Measurements from ENCODE around the gene CDK5RAP3.
"Not testable (repeated sequence)": the region's sequence is repeated elsewhere in the genome, so short reads cannot be mapped to it uniquely, and the experiment has no call there.

The CDK5RAP3 gene

DNA sequence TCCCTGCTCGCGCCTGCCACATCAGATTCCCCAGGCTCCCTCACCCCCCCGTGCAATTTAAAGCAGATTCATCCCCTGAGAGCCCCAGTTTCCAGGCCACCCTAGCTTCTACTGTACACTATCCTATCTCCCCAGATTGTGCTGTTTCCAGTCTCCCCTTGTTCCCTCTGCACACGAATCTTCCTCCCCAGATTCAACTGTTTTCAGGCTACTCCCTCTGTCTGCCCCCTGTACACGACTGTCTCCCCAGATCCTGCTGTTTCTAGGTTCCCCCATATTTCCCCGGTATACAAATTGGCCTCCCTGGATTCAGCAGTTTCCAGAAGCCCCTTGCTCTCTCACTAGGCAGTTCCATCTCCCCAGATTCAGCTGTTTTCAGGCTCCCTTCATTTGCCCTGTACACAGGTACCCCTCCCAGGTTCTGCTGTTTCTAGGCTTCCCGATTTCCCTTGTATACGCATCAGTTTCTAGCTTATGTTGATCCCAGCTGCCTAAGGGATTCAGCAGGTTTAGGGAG, 43.7 kb downstream of the CDK5RAP3 start:
- H3K36me3 ChIP-seq (ENCODE audit: control insufficient read depth, insufficient read depth, low read length) = no peaks in the 10 kb centered on the region
- H3K4me1 ChIP-seq = peaks cover 25% of the 10 kb centered on the region
- H3K4me3 ChIP-seq (ENCODE audit: low read depth, low read length) = no peak overlapping the region
- TF ChIP-seq, protein P1, sequence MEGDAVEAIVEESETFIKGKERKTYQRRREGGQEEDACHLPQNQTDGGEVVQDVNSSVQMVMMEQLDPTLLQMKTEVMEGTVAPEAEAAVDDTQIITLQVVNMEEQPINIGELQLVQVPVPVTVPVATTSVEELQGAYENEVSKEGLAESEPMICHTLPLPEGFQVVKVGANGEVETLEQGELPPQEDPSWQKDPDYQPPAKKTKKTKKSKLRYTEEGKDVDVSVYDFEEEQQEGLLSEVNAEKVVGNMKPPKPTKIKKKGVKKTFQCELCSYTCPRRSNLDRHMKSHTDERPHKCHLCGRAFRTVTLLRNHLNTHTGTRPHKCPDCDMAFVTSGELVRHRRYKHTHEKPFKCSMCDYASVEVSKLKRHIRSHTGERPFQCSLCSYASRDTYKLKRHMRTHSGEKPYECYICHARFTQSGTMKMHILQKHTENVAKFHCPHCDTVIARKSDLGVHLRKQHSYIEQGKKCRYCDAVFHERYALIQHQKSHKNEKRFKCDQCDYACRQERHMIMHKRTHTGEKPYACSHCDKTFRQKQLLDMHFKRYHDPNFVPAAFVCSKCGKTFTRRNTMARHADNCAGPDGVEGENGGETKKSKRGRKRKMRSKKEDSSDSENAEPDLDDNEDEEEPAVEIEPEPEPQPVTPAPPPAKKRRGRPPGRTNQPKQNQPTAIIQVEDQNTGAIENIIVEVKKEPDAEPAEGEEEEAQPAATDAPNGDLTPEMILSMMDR (IDR thresholded peaks at IDR 0.05) = no peak
- no peaks in the 10 kb centered on the region for H3K27me3 ChIP-seq (ENCODE audit: control insufficient read depth, insufficient read depth, low read length)
- H2AFZ ChIP-seq = peak overlapping the region; percentile 82
- peak overlapping the region; percentile 52 for H3K27ac ChIP-seq
- no peaks in the 10 kb centered on the region for H3K79me2 ChIP-seq
- H3K9me3 ChIP-seq (ENCODE audit: control insufficient read depth, low read length) = no peaks in the 10 kb centered on the region
- no peak overlapping the region for H3K9ac ChIP-seq
- no peak overlapping the region for H3K4me2 ChIP-seq (ENCODE audit: low read length)

DNA sequence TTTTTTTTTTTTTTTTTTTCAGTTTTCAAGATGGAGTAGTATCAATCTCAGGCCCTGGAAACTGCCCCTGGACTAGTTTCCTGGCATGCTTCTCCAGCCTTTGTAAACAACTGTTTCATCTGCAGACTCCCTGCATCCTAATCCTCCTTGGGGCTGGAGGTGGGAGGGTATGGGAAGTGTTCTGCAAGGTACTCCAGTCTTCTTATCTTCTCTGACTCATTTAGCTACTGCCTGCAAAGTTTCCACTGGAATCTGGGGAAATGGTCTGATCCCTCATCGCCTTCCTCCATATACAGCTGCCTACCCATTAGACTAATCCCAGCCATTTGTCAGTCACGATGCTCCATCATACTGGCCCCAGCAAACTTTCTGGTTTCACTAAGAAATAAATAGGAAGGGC, 45.2 kb downstream of the CDK5RAP3 start:
- Histone ChIP-seq H3K4me3 (ENCODE audit: low read depth, low read length) (no peak overlapping the region), H3K9ac (no peak overlapping the region), H3K79me2 (no peaks in the 10 kb centered on the region), H2AFZ (no peak overlapping the region), H3K36me3 (ENCODE audit: control insufficient read depth, insufficient read depth, low read length) (no peaks in the 10 kb centered on the region), H3K9me3 (ENCODE audit: control insufficient read depth, low read length) (no peaks in the 10 kb centered on the region), H3K27ac (no peak overlapping the region), H3K4me1 (peaks cover 25% of the 10 kb centered on the region), H3K4me2 (ENCODE audit: low read length) (no peak overlapping the region), H3K27me3 (ENCODE audit: control insufficient read depth, insufficient read depth, low read length) (no peaks in the 10 kb centered on the region)
- TF ChIP-seq, protein P1 (IDR thresholded peaks at IDR 0.05) = no peak

DNA sequence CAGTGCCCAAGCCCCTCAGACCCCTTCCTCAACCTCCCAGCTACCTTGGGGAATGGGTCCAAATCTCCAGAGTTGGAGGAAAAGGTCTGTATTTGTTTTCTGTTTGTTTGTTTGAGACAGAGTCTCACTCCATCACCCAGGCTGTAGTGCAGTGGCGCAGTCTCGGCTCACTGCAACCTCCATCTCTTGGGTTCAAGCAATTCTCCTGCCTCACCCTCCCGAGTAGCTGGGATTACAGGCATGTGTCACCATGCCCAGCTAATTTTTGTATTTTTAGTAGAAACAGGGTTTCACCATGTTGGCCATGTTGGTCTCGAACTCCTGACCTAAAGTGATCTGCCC, 46.9 kb downstream of the CDK5RAP3 start:
- peaks cover 15% of the 10 kb centered on the region for H3K4me1 ChIP-seq
- H3K9ac ChIP-seq; H3K27me3 ChIP-seq (ENCODE audit: control insufficient read depth, insufficient read depth, low read length); H3K4me2 ChIP-seq (ENCODE audit: low read length); H3K79me2 ChIP-seq; H3K4me3 ChIP-seq (ENCODE audit: low read depth, low read length); H3K36me3 ChIP-seq (ENCODE audit: control insufficient read depth, insufficient read depth, low read length); H3K9me3 ChIP-seq (ENCODE audit: control insufficient read depth, low read length): not testable (repeated sequence)
- peak overlapping the region; percentile 66 for H2AFZ ChIP-seq
- peak overlapping the region; percentile 41 for H3K27ac ChIP-seq

DNA sequence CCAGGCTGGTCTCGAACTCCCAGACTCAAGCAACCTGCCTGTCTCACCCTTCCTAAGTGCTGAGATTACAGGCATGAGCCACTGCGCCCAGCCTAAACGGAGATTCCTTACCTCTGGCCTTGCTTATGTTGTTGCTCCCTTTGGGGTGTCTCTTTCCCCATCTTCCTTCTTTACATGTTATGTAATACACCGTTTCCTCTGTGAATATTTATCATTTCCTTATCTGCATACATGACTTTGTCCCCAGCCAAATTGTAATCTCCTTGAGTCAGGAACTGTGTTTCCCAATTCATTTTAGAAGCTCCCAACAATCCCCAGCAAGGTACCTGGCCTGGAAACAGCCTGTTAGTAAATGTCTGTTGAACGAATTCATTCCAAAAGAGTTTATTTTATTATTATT, 51.0 kb downstream of the CDK5RAP3 start:
- peaks cover 33% of the 10 kb centered on the region for H3K4me1 ChIP-seq
- H3K9ac ChIP-seq = no peak overlapping the region
- H3K27me3 ChIP-seq (ENCODE audit: control insufficient read depth, insufficient read depth, low read length) = no peaks in the 10 kb centered on the region

DNA sequence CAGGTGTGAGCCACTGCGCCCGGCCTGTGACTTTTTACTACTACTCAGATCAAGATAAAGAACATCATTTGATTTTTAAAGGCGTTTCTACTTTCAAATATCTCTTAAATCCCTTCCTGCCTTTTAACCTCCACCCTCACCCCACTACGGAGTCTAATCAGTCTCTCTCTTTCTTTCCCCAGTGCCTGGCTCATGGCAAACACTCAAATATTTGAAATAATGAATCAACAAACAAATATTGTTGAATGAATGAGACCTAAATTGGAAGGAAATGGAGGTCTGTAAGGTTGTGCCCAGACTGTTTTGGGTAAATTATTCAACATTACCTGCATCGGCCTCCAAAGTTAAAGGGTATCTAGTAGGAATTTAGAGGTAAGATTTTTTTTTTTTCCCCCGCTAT, 52.0 kb downstream of the CDK5RAP3 start:
- Histone ChIP-seq H3K9ac (no peak overlapping the region), H3K9me3 (ENCODE audit: control insufficient read depth, low read length) (no peaks in the 10 kb centered on the region), H3K27ac (no peak overlapping the region), H3K4me3 (ENCODE audit: low read depth, low read length) (no peak overlapping the region), H3K27me3 (ENCODE audit: control insufficient read depth, insufficient read depth, low read length) (no peaks in the 10 kb centered on the region), H2AFZ (peak overlapping the region; percentile 88), H3K36me3 (ENCODE audit: control insufficient read depth, insufficient read depth, low read length) (no peaks in the 10 kb centered on the region), H3K4me1 (peaks cover 30% of the 10 kb centered on the region), H3K79me2 (no peaks in the 10 kb centered on the region), H3K4me2 (ENCODE audit: low read length) (peak overlapping the region; percentile 51)
- TF ChIP-seq, protein P1 (IDR thresholded peaks at IDR 0.05) = no peak

More for the DNA sequence above, 51.0 kb downstream of the CDK5RAP3 start:
- H3K9me3 ChIP-seq (ENCODE audit: control insufficient read depth, low read length) = no peaks in the 10 kb centered on the region
- no peak overlapping the region for H2AFZ ChIP-seq
- H3K4me2 ChIP-seq (ENCODE audit: low read length) = no peak overlapping the region
- no peaks in the 10 kb centered on the region for H3K36me3 ChIP-seq (ENCODE audit: control insufficient read depth, insufficient read depth, low read length)
- H3K27ac ChIP-seq = no peak overlapping the region
- H3K79me2 ChIP-seq = no peaks in the 10 kb centered on the region
- TF ChIP-seq, protein P1 (IDR thresholded peaks at IDR 0.05) = no peak
- H3K4me3 ChIP-seq (ENCODE audit: low read depth, low read length) = no peak overlapping the region
